Ramos (cell line): Measurements from ENCODE around the gene ADAMTS7.
"Not testable (repeated sequence)": the region's sequence is repeated elsewhere in the genome, so short reads cannot be mapped to it uniquely, and the experiment has no call there.

Experiments used
- in situ Hi-C: fragments of 300-500 bp; cut with MboI; formaldehyde crosslinking; loops from one replicate; pipeline ENCODE4 v1.14.3; 2022; ENCODE audit warnings: low sequenced_read_pairs; ENCODE audit not compliant: unreplicated experiment

Gene ADAMTS7

DNA sequence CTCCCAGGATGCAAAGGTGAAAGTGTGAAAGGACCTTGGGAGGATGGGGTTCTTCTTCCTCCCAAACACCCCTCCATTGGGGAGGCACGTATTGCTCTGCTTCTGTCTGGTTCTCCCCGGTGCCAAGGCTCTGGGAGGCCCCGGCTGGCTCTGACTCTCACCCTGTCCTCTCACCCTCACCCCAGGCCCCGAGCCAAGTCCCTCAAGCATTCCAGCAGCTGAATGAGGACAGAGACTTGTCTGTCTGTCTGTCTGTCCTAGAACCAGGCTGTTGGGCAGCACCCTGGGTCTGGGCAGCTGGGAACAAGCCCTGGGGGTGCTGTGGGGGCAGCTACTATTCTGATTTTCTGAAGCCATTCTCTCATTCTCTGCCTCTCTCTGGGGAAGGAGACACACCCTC lies 29.9 kb downstream of the ADAMTS7 start:
- in situ Hi-C loops: not testable (repeated sequence)

DNA sequence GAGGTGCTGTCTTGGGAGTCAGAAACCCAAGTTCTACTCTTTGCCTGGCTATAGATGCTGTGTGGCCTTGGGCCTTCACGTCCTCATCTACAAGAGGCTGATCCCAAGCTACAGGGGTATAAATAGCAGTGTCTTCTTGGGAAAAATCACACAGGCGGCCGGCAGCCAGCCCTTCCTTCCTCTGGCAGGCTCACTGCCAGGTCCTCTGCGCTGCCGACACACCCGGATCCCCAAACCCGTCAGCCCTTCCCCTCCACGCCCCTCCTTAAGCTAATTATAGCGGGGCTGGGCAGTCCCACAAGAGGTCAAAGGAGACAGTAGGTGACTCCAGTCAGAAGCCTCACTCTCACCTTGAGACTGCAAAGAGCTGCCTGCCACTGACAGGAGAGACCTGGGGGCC lies 31.3 kb downstream of the ADAMTS7 start:
- in situ Hi-C loops: not testable (repeated sequence)

- in situ Hi-C loops: not testable (repeated sequence)
Measured at GRCh38 chr15:78779176-78779785, 32.0 kb downstream of the ADAMTS7 start.

- in situ Hi-C loops: no loop called here
Measured at GRCh38 chr15:78778422-78778821, 32.8 kb downstream of the ADAMTS7 start.

GRCh38 chr15:78777953-78778345 lies 33.3 kb downstream of the ADAMTS7 start:
- in situ Hi-C loops: not testable (repeated sequence)

DNA sequence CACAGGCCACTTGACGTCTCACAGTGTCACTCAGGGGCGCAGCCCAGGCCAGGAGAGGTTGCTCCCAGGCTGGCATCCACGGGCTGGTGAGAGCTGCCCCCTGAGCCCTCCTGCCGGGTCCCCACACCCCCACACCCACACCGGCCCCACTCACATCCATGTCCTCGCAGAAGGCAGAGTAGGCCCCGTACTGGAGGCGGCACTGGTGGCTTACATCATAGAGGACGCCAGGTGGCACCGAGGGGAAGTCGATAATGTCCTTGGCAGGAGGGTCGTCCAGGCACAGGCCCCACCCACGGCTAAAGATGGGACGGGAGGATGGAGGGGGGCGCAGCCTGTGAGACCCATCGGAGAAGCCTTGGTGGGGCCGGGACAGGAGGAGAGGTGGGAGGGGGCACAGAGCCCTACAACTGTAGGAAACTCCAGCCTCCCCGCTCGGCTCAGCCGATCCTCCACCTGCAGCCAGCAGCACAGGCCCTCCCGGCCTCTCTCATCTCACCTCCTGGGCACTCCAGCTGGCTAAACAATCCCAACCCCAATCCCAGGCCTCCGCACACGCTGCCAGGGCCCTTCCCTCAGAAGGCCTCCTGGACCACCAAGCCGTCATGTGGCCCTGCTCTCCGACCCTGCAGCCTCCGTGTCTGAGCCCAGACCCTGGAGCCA lies 33.8 kb downstream of the ADAMTS7 start:
- in situ Hi-C loops: not testable (repeated sequence)

- in situ Hi-C loops: not testable (repeated sequence)
Measured at GRCh38 chr15:78776046-78776925, 35.0 kb downstream of the ADAMTS7 start.

GRCh38 chr15:78775472-78775871 lies 35.8 kb downstream of the ADAMTS7 start:
- in situ Hi-C loops: no loop called here

- in situ Hi-C loops: not testable (repeated sequence)
Measured at GRCh38 chr15:78774451-78774990, 36.7 kb downstream of the ADAMTS7 start.

- in situ Hi-C loops: not testable (repeated sequence)
Measured at GRCh38 chr15:78773765-78774450, 37.4 kb downstream of the ADAMTS7 start.

DNA sequence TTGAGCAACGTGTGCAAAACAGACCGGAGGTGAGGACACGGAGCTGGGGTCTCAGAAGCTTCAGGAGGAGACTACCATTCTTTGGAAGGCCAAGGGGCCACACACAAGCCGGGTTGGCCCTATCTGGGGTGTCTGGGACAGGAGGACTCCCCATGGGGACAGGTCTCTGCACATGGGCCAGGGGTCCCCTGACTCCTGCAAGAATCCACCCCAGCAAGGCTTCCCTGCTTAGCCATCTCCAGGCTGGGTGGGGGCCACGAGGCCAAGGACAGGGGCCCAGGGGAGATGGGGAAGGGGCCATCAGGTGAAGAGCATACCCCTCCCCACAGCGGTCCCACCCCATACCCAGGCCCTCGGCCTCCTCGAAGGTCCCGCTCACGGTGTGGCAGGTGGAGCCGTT lies 38.5 kb downstream of the ADAMTS7 start:
- in situ Hi-C loops: no loop called here

DNA sequence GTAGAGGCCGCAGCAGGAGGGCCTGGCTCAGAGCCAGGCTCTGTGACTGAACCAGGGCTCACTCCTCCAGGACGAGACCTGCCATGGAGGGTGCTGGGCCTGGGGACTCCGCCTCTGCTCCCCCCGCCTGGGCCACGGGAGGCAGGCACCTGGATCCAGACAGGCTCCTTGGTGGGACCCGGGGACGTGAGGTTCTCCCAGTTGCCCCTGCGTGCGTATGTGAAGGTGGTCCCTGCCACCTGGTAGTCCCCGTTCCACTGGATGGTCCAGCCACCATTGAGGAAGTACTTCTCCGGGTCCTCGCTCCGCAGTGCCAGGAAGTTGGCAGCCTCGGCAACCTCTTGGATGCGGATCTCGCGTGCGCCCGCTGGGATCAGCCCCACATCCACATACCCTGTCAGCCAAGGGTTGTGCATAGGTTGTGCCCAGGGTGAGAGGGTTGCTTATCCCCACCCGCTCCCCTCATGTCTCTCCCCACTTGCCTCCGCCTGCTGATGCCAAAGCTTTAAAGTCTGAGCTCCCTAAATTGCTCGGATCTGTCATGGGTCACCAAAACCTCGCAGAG lies 39.7 kb downstream of the ADAMTS7 start:
- in situ Hi-C loops: not testable (repeated sequence)

- in situ Hi-C loops: not testable (repeated sequence)
Measured at GRCh38 chr15:78771020-78771419, 40.2 kb downstream of the ADAMTS7 start.

DNA sequence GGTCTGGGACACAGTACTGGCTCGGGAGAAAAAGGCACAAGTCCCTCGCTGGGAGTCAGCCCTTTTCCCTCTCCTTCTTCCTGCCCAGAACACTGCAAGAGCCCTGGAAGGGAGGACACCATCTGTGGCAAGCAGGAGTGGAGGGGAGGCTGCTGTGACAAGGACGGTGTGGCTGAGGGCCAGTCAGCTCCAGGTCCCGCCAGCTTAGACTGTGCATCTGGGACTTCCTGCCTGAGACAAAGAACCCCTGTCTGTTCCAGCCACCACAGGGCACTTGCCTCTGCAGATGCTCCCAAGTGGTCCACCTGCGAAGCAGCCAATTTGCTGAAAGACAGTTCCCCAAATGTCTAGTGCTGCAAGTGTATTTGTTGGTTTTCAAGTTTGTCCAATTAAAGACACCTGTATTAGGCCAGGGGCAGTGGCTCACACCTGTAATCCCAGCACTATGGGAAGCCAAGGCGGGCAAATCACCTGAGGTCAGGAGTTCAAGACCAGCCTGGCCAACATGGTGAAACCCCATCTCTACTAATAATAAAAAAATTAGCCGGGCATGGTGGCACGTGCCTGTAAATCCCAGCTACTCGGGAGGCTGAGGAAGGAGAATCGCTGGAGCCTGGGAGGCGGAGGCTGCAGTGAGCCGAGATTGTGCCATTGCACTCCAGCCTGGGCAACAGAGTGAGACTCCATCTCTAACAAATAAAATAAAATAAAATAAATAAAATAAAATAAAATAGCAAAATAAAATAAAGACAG lies 41.6 kb downstream of the ADAMTS7 start:
- in situ Hi-C loops: not testable (repeated sequence)

GRCh38 chr15:78768531-78769408 lies 42.5 kb downstream of the ADAMTS7 start:
- in situ Hi-C loops: no loop called here

DNA sequence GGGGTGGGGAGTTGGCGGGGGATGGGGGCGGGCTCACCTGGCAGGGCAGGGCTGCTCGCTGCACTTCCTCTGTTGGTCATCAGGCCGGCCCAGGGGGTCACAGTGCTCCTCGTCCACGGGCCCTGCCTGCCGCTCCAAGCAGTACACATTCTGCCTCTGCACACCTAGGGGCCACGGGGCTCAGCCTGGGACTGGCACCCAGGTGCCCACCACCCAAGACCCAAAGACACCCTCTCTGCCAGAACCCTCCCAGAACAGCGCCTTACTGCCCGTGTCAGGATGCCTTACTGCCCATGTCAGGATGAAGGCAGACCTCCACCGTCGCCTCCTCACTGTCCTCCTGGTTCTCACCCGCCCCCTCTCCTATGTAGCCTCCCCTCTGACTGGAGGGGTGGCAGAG lies 43.2 kb downstream of the ADAMTS7 start:
- in situ Hi-C loops: no loop called here

GRCh38 chr15:78767331-78767951 lies 43.8 kb downstream of the ADAMTS7 start:
- in situ Hi-C loops: no loop called here

GRCh38 chr15:78766641-78767071 lies 44.6 kb downstream of the ADAMTS7 start:
- in situ Hi-C loops: not testable (repeated sequence)
